Measurements from ENCODE around the gene STPG2. TPM values are rescaled to one million over a fixed set of nuclear protein-coding genes. Genes with fewer than 3 reads are reported as not detected.

STPG2 gene
- total and polyA plus RNA-seq, 4 donors, result 0.05 to 0.67 (median 0.28) TPM; not detected in 1

GRCh38 chr4:98125585-98125984 lies 17.7 kb downstream of the STPG2 start:
- 91% methylated on average over 2 of the region's 2 CpGs for WGBS
- Histone ChIP-seq H3K9me3 (ENCODE audit: control insufficient read depth in 4 of 4, low read length in 3 of 4) (no peaks in the 10 kb centered on the region), H3K36me3 (ENCODE audit: control insufficient read depth in 4 of 4, insufficient read depth in 3 of 4, low read depth in 1 of 4, low read length in 3 of 4) (no peaks in the 10 kb centered on the region), H3K9ac (ENCODE audit: low read depth in 1 of 2, low read length in 2 of 2) (no peak overlapping the region), H3K4me3 (ENCODE audit: low read depth in 1 of 3, low read length in 3 of 3) (no peak overlapping the region), H3K4me1 (ENCODE audit: control insufficient read depth in 4 of 4, insufficient read depth in 4 of 4, low read length in 3 of 4) (no peaks in the 10 kb centered on the region), H3K27ac (ENCODE audit: low read depth in 1 of 2, low read length in 2 of 2) (no peak overlapping the region), H3K27me3 (ENCODE audit: control insufficient read depth in 4 of 4, insufficient read depth in 4 of 4, low read length in 3 of 4) (no peaks in the 10 kb centered on the region)
- no peak for TF ChIP-seq YY1 (IDR thresholded peaks at IDR 0.05)
- DNase-seq (ENCODE audit: low spot score), result no peak

- Histone ChIP-seq H3K36me3 (ENCODE audit: control insufficient read depth in 4 of 4, insufficient read depth in 3 of 4, low read depth in 1 of 4, low read length in 3 of 4) (no peaks in the 10 kb centered on the region), H3K9ac (ENCODE audit: low read depth in 1 of 2, low read length in 2 of 2) (no peak overlapping the region), H3K9me3 (ENCODE audit: control insufficient read depth in 4 of 4, low read length in 3 of 4) (peaks cover 0 to 3% (median under 1%) of the 10 kb centered on the region in 4 donors), H3K4me3 (ENCODE audit: low read depth in 1 of 3, low read length in 3 of 3) (no peak overlapping the region), H3K27ac (ENCODE audit: low read depth in 1 of 2, low read length in 2 of 2) (no peak overlapping the region), H3K4me1 (ENCODE audit: control insufficient read depth in 4 of 4, insufficient read depth in 4 of 4, low read length in 3 of 4) (no peaks in the 10 kb centered on the region), H3K27me3 (ENCODE audit: control insufficient read depth in 4 of 4, insufficient read depth in 4 of 4, low read length in 3 of 4) (no peaks in the 10 kb centered on the region)
- TF ChIP-seq ZBTB33 (IDR thresholded peaks at IDR 0.05) (no peak), FOXA1 (IDR thresholded peaks at IDR 0.05) (no peak), CTCF (IDR thresholded peaks at IDR 0.05; ENCODE audit: low read depth, low read length, missing input control) (no peak), EGR1 (IDR thresholded peaks at IDR 0.05; ENCODE audit: low read depth in 2 of 2) (no peak), FOXA2 (IDR thresholded peaks at IDR 0.05) (no peak), NR2F2 (IDR thresholded peaks at IDR 0.05) (no peak), HNF4G (IDR thresholded peaks at IDR 0.05) (no peak), MAX (IDR thresholded peaks at IDR 0.05) (no peak), TAF1 (conservative IDR thresholded peaks at IDR 0.05) (no peak), GABPA (IDR thresholded peaks at IDR 0.05 in 1 of 2, conservative IDR thresholded peaks at IDR 0.05 in 1 of 2) (no peak)
- TF ChIP-seq, protein P1, sequence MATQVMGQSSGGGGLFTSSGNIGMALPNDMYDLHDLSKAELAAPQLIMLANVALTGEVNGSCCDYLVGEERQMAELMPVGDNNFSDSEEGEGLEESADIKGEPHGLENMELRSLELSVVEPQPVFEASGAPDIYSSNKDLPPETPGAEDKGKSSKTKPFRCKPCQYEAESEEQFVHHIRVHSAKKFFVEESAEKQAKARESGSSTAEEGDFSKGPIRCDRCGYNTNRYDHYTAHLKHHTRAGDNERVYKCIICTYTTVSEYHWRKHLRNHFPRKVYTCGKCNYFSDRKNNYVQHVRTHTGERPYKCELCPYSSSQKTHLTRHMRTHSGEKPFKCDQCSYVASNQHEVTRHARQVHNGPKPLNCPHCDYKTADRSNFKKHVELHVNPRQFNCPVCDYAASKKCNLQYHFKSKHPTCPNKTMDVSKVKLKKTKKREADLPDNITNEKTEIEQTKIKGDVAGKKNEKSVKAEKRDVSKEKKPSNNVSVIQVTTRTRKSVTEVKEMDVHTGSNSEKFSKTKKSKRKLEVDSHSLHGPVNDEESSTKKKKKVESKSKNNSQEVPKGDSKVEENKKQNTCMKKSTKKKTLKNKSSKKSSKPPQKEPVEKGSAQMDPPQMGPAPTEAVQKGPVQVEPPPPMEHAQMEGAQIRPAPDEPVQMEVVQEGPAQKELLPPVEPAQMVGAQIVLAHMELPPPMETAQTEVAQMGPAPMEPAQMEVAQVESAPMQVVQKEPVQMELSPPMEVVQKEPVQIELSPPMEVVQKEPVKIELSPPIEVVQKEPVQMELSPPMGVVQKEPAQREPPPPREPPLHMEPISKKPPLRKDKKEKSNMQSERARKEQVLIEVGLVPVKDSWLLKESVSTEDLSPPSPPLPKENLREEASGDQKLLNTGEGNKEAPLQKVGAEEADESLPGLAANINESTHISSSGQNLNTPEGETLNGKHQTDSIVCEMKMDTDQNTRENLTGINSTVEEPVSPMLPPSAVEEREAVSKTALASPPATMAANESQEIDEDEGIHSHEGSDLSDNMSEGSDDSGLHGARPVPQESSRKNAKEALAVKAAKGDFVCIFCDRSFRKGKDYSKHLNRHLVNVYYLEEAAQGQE (IDR thresholded peaks at IDR 0.05), result no peak
- TF ChIP-seq, protein P2, sequence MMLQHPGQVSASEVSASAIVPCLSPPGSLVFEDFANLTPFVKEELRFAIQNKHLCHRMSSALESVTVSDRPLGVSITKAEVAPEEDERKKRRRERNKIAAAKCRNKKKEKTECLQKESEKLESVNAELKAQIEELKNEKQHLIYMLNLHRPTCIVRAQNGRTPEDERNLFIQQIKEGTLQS (IDR thresholded peaks at IDR 0.05), result no peak
- 94% methylated on average over 2 of the region's 2 CpGs for WGBS
- no peak for DNase-seq (ENCODE audit: low spot score)
Observed at GRCh38 chr4:98117363-98117762, 25.9 kb downstream of the STPG2 start.

Data from liver (tissue), 9 donors.